HG03469 (cell line): ENCODE data around the gene TSPAN31.

Experiments
- ATAC-seq: cut with Tn5 transposase; IDR thresholded peaks from one replicate; pipeline ENCODE4 v1.9.1; 2021; ENCODE audit warnings: mild to moderate bottlenecking, moderate library complexity, moderate number of reproducible peaks; ENCODE audit not compliant: unreplicated experiment

The TSPAN31 gene

DNA sequence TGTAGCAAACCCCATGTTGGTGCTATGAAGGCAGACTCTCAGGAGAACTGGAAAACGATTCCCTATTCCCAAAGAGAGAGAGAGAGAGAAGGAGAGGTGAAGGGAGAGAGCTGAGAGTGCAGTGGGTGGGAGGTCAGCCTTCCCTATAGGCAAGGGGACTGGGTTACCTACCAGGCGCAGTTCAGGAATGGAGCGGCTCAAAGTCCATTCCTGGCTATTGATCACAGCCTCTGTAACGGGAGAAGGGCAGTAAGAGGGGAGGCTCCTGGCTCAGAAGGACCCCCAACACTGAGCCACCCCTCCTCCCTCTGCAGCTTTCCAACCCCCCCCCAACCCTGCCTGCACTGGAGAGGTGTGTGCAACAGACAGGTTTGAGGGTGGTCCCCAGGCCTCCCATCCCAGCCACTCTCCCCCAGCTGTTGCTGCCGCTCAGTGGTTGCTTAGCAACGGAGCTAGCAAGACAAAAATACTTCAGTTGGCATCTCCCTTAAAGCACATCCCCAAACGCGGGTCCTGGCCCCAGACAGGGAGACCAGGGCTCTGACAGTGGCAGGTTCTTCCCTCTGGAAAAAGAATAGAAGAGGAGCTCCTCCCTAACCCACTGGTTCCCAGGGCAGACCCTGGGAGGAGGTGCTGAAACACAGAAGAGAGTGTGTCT lies 9.5 kb upstream of the TSPAN31 start:
- no peak for ATAC-seq

DNA sequence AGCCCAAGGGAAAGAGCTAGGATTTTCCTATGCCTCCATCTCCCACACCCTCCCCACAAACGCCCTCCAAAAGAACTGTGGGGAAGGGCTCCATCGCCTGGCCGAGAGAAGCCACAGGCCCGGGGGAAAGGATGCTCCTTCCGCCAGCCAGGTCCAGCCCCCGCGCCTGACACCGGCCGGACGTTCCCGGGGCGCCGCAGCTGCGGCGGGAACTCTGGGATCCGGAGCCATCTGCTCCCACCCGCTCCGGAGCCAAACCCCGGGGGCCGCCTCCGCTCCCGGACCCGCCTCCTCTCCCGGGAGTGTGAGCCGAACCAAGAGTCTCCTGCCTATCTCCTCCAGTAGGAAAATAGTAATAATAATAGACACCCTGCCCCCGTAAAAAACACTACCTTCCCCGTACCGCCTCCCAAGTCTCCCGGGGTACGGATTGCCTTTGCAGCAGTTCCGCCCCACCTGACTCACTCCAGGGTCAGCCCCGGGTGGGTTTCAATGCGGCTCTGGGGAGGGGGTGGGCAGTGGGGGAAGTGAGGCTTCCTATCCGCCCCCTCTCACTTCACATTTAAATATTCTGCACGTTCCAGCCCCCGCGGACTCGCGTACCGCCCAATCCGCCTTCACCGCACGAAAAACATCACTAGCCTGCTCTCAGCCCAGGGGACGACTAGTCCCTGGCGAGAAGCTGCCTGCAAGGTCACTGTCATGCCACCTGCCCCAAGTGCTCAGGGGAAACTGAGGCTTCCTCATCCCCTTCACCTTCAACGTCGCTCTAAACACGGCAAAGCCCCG lies 8.7 kb upstream of the TSPAN31 start:
- no peak for ATAC-seq

DNA sequence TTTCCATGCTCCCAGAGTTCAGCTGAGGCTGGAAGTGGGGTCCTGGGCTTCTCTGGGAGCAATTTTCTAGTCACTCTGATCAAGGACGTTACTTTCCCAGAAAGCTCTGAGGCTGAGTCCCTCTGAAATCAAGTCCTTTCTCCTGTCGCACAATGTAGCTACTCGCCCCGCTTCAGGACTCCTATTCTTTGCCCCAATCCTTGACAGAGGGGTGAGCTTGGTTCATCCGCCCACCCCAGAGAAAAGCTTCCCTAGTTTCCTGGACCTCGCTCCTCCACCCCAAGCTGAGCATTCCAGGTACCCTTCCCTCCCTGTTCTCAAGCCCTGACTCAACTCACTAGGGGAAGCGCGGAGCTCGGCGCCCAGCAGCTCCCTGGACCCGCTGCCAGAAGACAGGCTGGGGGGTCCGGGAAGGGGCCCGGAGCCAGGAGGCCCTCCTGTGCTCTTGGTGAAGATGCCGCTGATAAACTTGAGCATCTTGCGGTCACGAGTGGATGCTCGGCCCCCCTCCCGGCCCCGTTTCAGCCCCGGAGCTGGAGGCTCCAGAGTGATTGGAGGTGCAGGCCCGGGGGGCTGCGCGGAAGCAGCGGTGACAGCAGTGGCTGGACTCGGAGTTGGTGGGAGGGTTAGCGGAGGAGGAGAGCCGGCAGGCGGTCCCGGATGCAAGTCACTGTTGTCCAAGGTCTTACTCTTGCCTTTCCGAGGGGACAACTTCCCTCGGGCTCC lies 7.9 kb upstream of the TSPAN31 start:
- ATAC-seq, result no peak

DNA sequence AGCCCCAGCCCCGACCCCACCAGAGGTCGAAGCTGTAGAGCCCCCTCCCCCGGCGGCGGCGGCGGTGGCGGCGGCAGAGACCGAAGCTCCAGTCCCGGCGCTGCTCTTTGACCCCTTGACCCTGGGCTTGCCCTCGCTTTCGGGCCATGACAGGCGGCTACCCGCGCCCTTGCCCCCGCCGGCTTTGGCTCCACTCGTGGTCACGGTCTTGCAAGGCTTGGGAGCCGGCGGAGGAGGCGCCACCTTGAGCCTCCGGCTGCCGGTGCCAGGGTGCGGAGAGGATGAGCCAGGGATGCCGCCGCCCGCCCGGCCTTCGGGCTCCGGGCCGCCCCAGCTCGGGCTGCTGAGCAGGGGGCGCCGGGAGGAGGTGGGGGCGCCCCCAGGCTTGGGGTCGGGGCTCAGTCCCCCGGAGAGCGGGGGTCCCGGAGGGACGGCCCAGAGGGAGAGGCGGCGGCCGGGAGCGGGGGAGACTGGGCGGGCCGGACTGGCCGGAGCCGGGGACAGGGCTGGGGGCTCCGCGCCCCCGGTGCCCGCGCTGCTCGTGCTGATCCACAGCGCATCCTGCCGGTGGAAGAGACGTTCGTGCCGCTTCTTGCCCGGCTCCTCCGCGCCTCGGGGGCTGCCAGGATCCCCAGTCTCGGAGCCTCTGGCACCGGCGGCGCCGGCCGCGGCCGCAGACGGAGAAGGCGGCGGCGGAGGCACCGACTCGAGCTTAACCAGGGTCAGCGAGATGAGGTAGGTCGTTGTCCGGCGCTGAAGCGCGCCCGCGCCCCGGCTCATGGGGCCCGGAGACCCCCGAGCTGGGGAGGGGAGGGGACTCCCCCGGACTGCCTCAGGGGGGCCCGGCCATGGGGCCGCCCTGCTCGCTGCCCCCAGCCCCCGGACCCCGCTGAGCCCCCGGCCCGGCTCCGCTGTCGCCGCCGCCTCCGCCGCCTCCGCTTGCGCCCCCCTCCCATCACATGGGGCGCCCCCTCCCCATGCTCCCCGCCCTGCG lies 7.1 kb upstream of the TSPAN31 start:
- no peak for ATAC-seq

GRCh38 chr12:57738661-57739237 lies 6.1 kb upstream of the TSPAN31 start, which contains the start of gene AGAP2:
AGAP2 (minus strand) TSS chr12:57738742; CDS start chr12:57738246, 496 bp downstream.
- ATAC-seq, result no peak

GRCh38 chr12:57739387-57739786 lies 5.5 kb upstream of the TSPAN31 start:
- ATAC-seq, result no peak

GRCh38 chr12:57739914-57740538 lies 4.8 kb upstream of the TSPAN31 start:
- no peak for ATAC-seq

DNA sequence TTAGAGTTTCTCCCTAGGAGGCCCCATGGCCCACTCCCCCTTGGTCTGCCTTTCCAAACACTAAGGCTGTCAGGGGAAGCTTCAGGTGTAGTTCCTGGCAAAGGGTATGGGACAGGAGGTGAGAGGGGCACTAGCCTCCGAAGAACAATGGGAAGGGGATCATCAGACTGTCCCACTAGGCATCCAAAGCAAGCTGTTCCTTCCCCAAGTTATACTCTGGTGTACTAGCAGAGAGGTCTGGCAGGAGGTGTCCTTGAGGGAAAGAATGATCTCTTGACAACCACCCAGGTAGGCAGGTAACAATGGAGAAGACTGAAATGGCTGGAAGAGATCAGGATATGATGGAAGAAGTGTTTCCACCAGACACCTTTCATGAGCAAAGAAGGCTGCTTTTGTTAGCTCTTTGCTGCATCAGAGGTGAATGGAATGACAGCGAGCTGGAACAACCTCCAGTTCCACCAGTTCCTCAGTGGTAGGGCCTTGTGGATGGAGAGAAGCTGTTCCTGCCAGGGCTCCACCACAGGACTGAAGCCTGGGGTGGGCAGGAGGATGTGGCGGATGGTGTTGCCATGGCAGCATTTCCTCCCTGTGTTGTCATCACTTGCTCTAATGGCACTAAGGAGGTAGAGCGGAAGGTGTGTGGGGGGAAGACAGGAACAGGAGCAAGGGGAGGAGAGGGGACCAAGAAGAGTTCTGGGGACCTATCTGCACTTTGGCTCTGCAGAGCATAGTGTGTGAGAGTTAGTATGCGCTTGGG lies 4.0 kb upstream of the TSPAN31 start:
- peak; percentile 55 for ATAC-seq

DNA sequence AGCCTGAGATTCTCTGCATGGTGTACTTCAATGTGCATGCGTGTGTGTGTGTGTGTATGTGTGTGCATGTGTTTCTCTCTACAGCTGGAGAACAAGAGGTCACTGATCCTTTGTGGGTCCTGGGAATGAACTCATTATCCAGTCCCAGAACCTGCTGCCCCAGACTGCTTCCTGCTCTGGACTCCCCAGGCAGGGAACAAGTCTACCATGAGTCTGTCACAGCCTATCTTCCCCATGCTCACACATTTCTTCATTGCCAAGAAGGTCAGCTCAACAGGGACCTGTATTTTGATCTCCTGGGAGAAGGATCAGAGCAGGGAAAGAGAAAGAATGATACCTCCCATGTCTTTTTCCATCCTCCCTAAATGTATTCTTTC lies 3.4 kb upstream of the TSPAN31 start:
- ATAC-seq, result no peak

- peak; percentile 44 for ATAC-seq
These were observed 2.7 kb upstream of the TSPAN31 start for GRCh38 chr12:57741844-57742738.

DNA sequence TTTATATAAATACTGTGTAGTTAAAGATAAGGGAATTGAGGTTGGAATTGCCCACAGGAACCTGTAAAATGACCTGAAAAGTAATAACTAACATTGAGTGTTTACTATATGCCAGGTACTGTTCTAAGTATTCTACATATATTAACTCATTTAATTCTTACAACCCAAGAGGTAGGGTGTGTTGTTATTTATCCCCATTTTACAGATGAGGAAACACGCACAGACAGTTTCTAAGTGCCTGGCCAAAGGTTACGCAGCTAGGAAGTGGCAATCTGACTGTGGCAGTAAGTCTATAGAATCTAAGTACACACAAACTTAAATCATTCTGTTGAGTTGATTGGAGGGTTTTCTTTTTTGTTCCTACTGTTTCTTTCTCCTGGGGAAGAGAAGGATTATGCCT lies 1.1 kb upstream of the TSPAN31 start:
- ATAC-seq, result no peak

GRCh38 chr12:57744194-57744776 lies 554 bp upstream of the TSPAN31 start:
- peak; percentile 6 for ATAC-seq

- no peak for ATAC-seq
These were observed 644 bp downstream of the TSPAN31 start for GRCh38 chr12:57745485-57745881.

GRCh38 chr12:57746025-57746424 lies 1.2 kb downstream of the TSPAN31 start:
- ATAC-seq, result no peak

GRCh38 chr12:57749061-57749460 lies 4.2 kb downstream of the TSPAN31 start:
- no peak for ATAC-seq

- ATAC-seq, result no peak
These were observed 6.0 kb downstream of the TSPAN31 start for GRCh38 chr12:57750561-57751431.

DNA sequence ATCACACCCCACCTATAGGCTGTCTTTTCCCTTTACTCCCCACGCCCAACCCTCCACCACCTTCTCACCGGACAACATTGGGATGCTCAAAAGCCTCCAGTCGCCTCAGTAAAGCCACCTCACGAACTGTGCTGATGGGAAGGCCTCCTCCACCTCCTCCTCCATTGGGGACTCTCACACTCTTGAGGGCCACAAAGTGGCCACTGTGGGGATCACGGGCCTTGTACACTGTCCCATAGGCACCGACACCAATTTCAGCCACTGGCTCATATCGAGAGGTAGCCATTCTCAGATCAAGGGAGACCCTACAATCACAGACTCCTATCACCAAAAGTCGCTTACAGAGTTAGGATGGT lies 6.6 kb downstream of the TSPAN31 start:
- no peak for ATAC-seq
